Renal cortical epithelial cell (primary cell): ENCODE results near the gene CRACR2B. TPM values are rescaled to one million over a fixed set of nuclear protein-coding genes. Genes with fewer than 3 reads are reported as not detected.

Experiments
- DNase-seq: peaks from one replicate; pipeline ENCODE4 v3.0.0-alpha.2; 2011; ENCODE audit warnings: low read depth
- total RNA-seq: library from RNA; depleted of rRNA; stranded (reverse); fragments of >200 nt; gene quantifications from 2 replicates; pipeline ENCODE4 v1.2.3, GENCODE V29; 2014

CRACR2B gene
- total RNA-seq, 1 donor from 2014 or later = 3.7 TPM

DNA sequence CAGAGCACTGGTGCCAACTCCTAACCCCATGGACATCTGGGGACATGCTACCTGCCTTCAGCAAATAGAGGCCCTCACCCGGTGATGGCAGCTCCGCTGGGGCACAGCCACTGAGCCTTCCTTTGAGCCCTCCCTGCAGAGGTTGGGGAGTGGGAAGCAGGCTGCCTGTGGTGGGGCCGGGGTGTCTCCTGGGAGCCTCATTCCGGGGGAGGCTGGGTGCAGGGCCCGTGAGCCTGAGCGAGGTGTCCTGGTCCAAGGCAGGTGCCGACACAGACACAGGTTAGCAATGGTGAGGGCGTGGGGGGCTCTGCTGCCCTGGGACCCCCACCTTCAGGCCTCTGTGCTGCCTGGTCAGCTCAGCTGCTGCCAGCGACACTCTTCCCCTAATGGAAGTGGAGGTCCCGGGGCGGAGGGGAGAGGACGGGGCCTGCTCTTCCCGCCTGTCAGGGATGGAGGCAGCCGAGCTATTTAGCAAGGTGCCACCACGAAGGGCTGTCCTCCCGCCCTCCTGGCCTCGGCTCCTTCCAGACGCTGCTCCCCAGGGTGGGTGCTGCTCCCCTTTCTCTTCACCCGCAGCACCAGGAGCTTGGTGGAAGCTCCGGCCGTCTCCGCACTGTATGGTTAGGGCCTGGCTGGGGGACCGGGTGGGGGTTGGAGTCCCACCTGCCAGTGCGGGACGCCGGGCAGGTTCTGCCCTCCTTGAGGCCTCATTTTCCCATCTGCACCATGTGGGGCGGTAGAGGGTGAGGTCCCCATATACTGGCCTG is 26.1 kb downstream of the CRACR2B start:
- no peak for DNase-seq

DNA sequence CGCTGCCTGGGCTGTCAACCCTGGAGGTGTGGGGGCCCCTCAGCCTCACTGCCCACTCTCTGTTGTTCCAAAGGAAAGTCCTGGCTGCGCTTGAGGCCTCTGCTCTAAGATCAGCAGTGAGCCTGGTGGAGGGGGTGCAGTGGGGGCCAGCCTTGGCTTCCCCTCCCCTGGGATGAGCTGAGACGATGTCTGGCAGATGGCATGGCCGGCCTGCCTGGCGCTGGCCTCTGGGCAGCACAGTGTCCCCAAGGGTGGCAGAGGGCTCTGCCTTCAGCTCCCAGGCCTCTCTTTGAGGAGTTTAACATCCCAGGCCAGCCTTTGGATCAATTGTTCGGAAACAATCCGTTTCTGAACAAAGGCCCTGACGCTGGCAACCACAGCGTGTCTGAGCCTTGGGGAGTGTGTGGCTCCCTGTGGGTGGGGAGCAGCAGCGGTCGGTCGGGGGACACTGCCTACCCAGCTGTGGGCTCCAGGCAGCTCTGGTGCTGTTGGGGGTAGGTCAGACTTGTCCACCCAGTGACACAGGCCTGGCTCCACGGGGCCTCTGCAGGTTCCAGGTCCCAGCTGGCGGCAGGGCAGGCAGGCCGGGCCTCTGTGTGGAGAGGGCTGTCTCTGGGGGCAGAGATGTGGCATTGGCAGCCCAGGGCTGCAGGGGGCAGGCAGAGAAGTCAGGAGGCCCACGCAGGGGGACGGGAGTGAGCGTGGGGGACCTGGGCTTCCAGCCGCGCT is 27.0 kb downstream of the CRACR2B start:
- no peak for DNase-seq

DNA sequence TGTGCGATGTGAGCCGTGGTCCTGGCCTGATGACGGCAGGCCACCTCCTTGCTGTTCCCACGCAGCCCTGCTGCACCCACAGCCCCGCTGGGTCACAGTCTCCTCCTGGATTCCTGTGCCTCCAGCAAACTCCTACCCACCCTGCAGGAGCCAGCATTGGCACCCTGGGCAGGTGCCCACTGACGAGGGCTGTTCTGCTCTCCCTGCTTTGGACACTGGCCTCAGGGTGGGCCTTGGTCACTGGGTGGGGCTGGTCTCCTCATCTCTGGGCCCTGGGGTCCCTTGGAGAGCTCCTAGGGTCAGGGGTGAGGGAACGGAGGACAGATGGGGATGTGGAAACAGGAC is 27.6 kb downstream of the CRACR2B start:
- DNase-seq = no peak

DNA sequence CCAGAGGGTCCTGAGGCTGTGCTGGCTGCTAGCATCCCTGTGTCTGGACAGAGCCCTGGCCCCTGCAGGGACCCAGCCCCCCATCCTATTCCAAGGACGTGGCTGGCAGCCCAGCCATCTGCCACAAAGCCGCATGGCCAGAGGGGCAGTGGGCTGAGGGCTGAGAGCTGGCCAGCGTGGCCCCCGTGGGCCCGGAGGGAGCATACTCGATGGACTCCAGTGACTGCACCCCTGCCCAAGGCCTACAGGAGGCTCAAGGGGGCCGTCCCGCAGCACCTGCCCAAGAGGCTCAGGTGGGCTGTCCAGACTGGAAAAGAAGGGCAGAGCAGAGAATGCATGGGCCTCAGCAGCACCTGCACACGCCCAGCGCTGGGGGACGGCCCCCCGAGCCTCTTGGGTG is 28.1 kb downstream of the CRACR2B start:
- DNase-seq = no peak

DNA sequence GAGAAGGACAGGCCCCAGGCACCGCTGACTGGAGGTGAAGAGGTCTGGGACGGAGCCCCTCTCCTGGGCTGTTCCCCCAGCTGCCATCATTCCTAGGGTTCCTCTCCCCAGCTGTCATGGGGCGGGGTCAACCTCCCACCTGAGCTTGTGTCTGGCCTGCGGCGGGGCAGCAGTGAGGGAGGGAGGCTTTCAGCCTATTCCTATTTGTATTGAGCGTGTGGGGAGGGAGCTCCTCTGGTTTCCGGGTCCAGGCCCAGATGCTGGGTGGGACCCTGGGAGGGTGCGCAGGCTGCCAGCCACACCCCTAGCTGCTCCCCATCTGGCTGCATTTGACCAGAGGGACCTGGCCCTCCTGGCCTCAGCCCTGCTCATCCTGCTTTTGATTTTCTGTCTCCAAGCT is 28.7 kb downstream of the CRACR2B start:
- DNase-seq = no peak

DNA sequence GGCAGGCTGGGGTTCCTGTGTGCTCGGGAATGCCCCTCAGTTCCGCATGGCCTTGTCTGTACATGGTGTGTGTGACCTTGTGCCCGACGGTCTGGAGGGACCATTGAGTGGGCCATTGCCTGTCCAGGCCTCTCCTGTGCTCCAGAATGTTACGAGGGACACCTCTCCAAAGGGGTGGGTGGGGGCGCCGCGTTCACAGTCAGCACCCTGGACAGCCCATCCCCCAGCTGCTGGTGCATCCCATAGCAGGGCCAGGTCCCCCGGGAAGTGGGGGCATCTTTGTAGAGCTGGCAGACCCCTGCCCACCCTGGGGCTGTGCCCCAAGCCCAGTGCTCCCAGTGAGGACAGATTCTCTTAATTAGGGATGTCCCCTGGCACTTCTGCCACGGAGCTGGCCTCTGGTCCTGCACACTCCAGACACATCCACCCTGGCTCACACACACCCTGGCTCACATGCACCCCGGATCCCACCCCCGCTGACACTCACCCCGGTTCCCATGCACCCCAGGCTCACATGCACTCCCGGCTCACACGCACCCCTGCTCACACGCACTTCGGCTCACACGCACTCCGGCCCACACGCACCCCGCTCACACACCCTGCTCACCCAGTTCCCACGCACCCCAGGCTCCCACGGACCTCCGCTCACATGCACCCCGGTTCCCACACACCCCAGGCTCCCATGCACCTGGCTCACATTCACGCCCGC is 30.5 kb downstream of the CRACR2B start:
- DNase-seq = no peak

DNA sequence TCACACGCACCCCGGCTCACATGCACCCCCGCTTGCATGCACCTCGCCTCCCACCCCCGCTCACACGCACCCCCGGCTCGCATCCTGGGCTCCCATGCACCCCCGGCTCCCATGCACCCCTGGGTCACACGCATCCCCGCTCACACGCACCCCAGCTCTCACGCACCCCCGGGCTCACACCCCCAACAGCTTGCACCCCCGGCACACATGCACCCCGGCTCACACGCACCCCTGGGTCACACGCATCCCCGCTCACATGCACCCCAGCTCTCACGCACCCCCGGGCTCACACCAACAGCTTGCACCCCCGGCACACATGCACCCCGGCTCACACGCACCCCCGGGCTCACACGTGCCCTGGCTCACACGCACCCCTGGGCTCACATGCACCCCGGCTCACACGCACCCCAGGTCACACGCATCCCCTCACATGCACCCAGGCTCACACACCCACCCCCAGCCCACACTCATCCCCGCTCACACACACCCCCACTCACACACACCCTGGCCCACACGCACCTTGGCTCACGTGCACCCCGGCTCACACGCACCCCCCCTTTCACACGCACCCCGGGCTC is 31.1 kb downstream of the CRACR2B start:
- DNase-seq = no peak

DNA sequence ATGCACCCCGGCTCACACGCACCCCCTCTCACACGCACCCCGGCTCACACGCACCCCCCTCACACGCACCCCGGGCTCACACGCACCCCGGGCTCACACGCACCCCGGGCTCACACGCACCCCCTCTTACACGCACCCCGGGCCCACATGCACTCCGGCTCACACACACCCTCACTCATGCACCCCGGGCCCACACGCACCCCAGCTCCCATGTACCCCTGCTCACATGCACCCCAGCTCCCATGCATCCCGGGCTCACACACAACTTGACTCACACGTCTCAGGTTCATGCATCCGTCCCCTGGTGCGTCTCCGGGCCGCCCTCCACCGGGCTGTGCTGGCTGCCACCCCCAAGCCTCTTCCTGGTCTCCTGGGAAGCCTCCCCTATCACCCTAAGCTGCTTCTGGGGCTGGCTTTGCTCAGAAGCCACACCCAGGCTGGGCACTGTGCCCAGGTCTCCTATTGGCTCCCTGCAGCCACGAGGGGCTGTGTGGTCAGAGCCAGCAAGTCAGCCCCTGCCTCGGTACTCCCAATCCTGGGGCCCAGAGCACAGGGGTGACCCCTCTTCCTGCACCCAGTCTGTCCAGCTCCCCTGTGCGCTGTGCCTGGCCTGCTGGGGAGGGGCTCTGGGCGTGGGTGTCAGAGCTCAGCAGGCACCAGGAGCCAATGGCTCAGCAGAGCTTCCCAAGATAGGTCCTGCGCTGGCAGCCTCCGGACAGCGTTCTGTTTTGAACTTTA is 31.8 kb downstream of the CRACR2B start:
- DNase-seq = peak; percentile 70

DNA sequence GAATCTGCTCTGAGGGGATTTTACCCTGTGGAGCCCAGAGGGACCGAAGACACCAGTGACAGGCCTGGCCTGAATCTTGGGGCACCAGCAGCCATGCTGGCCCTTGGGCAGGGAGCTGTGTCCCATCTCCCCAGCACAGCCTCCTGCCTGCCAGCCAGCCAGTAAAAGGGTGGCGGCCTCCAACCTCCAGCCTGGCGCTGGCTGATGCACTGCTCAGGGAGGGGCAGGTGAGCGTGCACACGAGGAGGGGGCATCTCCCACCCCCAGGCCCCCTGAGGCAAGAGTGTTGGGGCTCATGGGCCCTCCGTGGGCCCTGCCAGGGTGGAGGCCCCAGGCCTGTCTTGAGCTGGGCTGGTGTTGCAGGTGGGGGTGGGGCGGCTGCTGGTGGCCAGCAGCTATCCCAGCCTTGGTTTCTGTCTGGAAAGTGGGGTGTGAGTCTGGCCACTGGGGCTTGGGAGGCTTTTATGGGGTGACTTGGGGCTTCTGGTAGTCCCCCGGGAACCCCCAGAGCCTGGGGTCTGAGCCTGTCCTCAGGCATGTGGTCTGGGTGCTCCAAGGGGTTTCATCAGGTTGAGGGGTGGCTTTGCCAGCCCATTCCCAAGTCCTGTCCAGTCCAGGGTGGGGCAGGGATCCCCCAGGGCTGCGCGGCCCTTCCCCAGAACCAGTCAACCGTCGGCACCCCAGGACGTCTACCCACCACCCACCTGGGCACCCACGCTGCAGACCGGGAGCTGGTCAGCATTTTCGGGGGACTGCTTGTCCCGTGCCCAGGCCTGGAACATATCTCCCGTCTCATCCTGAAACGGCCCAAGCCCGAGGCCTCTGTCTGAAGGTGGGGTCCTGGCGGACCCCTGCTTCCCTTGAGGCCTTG is 32.8 kb downstream of the CRACR2B start:
- no peak for DNase-seq

DNA sequence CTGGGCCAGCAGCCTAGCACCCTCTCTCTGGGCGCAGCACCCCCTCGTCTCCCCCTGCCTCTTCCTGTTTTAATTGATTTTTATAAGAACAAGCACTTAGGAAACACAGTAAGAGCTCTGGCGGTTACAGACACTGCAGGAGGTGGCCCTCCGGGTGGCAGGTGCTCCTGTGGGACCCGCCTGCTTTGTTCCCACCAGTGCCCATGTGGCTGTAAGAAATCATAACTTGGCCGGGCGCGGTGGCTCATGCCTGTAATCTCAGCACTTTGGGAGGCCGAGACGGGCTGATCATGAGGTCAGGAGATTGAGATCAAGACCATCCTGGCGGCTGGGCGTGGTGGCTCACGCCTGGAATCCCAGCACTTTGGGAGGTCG is 33.4 kb downstream of the CRACR2B start:
- DNase-seq = no peak

DNA sequence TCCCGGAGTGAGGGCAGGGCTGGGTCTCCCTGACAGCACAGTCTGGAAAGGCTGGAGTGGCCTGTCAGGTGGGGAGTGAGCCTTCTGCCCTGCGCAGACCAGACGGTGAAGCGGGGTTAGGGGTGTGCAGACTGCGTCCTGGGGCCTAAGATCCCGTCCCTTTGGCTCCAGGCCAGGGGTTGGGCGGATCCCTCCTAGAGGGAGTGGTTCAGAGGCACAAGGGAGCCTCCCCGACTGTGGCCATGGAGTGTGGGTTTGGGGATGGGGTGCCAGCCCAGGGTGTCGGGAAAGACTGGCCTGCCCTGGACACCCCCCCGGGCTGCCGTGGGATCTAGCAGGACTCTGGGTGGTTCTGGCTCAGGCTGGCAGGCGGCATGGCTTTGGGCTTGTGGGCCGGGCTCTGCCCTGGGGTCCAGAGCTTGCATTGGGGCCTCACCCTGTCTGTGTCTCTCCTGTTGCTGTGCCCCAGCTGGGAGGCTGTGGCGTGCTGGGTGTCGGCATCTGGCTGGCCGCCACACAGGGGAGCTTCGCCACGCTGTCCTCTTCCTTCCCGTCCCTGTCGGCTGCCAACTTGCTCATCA is 34.5 kb downstream of the CRACR2B start:
- no peak for DNase-seq

DNA sequence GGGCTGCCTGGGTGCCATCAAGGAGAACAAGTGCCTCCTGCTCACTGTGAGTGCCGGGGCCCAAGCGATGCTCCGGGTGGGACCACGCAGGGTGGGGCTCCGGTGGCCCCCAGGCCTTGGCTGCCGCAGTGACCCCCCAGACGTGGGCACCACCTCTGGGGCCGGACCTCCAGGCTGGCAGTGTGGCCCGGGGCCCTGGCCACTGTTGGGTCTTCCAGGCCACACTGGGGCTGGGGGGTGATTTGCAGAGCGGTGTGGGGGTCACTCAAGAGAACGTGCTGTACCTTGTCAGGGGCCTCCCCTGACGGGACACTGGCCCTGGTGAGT is 34.9 kb downstream of the CRACR2B start:
- DNase-seq = no peak

DNA sequence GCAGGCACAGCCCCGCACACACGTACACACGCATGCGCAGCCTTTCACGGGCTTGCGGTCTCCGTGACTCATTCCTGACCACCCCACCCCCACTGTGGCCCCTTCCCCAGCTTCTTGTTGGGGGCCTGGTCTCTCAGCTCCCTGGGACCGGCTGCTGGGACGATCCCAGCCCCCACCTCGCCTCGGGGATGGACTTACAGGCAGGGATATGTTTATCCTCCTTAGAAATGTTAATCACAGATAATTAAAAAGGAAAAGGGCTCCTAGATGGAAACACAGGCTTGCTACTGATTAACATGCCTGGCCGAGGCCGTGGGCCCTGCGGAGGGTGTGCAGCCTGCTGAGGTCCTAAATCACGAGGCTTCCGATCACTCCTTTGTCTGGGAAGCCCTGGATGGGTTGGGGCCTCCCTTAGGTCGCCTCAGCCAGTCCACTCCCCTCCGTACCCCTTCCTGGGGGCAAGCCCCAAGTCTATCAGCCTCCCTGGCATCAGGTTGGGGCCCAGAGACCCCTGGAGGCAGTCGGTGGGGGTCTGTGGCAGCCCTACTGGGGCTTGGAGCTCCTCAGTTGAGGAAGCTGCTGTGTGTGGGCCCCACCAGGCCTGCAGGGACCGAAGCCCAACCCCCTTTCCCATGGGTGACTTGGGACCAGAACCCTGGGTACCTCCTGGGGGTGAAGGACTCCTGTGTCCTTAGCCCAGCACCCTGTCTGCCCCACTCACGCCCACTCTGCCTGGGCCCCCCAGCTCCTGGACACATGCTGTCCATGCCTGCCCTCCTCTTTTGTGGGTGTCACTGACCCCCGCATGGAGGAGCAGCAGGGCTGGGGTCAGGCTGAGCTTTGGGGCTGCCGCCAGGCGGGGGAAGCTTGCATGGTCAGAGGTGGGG is 35.5 kb downstream of the CRACR2B start:
- peak; percentile 41 for DNase-seq

DNA sequence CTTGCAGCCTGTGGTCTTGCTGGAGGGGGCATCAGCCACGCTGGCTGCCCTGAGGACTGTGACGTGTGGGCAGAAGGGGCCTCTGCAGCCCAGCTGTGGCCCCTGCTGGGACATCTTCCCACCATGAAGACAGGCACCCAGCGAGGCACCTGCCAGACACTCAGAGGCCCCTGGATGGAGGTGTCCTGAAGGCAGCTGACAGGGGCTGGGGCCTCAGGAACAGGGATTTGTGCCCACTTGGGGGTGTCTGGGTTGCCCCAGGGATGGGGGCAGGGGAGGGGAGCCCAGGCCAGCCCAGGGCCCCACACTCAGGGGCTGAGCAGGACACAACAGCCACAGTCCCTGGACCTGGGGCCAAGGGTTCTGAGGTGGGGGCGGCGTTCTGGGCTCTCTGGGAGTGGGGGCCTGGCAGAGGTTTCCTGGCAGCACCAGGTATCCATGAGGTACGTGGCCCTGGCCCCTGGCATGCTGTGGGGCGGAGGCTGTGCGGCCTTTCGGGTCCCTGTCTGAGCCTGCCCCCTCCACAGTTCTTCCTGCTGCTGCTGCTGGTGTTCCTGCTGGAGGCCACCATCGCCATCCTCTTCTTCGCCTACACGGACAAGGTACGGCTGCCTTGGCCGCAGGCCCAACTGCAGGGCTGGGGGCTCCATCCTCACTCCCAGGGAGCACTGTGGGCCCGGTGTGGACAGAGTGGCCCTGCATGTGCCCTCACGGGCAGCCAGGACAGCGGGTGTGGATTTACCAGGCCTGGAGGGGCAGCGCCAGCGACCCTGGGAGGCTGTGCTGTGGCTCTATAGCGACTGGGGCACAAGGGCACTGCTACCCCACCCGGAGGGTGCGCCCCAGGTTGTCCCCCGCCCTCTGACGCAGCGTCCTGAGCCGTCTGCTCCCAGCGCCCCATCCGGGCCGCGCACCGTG is 36.5 kb downstream of the CRACR2B start:
- no peak for DNase-seq

DNA sequence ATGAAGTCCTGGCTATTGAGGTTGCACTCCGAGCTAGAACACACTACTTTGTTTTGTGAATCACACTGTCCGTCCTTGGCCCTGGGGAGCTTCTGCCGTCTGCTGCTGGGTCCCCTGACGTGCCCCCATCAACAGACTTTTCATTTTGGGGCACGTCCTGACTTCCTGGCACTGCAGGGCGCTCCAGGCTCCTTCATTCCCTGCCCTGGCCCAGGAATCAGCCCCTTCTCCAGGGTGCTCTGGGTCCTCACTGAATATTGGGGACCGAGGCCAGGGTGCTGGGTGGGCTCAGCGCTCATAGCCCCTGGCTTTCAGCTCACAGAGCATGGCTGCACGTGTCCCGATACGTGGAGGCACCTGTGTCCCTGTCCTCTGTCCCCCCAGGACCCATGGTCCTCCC is 37.2 kb downstream of the CRACR2B start:
- no peak for DNase-seq

DNA sequence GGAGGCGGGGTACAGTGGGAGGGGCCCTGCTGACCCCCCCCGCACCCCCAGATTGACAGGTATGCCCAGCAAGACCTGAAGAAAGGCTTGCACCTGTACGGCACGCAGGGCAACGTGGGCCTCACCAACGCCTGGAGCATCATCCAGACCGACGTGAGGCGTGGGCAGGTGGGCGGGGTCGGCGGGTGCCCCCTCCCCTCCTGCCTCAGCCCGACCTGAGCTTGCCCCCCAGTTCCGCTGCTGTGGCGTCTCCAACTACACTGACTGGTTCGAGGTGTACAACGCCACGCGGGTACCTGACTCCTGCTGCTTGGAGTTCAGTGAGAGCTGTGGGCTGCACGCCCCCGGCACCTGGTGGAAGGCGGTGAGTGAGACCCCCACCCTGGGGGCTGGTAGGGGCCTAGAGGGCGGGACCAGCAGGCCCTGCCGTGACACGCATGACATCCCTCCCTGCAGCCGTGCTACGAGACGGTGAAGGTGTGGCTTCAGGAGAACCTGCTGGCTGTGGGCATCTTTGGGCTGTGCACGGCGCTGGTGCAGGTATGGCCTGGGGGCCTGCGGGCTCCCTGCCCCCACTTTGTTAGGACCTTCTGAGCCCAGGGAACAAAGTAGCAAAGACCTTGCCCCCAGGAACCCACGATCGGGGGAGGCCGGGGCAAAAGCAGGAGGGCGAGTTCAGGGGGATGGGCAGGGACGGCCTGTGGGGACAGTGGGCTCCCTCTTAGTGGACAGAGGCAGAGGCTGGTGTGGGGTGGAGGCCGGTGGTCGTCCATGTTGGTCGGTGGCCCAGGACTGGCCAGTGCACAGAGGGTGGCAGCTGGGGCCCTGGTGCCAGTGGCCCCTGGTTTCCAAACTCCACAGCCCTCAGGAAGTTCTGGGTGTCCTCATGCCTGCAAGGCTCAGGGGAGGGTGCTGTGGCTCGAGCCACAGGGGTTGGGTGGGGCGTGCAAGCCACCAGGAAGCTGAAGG is 38.0 kb downstream of the CRACR2B start:
- DNase-seq = no peak

DNA sequence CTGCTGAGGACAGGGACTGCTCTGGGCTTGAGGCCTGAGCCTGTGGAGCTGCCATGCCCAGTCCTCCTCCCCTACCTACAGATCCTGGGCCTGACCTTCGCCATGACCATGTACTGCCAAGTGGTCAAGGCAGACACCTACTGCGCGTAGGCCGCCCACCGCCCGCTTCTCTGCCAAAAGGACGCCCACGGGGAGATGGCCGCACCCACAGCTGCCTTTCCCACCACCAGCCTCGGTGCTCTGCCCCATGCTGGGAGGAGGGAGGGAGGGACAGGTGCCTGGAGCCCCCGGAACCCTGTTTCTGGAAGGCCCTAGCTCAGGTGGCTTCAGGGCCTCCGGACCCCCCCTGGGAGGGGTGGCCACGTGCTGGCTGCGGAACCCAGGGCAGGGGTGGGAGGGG is 38.8 kb downstream of the CRACR2B start:
- no peak for DNase-seq
